Transverse colon (tissue), 4 donors: Measurements from ENCODE around the gene ARHGAP40. TPM values are rescaled to one million over a fixed set of nuclear protein-coding genes. Genes with fewer than 3 reads are reported as not detected.

ENCODE experiments used
- DNase-seq: peaks from one replicate; pipeline ENCODE4 v3.0.0-alpha.2; 2019
- H3K27ac ChIP-seq, 4 donors: fragments of 200-600 bp; sonication (generic); 2 replicates each; pipeline ENCODE4 v1.5.1; 2016 to 2018; ENCODE audit warnings: inconsistent platforms in 4 of 4
- H3K27me3 ChIP-seq: fragments of 200-600 bp; sonication (generic); 2 replicates; pipeline ENCODE4 v1.5.1; 2017; ENCODE audit warnings: inconsistent platforms
- H3K36me3 ChIP-seq, 4 donors: fragments of 200-600 bp; sonication (generic); 2 replicates each; pipeline ENCODE4 v1.5.1; 2017 to 2019; ENCODE audit warnings: inconsistent platforms in 4 of 4
- H3K4me1 ChIP-seq, 4 donors: fragments of 200-600 bp; sonication (generic); 2 replicates each; pipeline ENCODE4 v1.5.1; 2017 to 2020; ENCODE audit warnings: inconsistent platforms in 4 of 4
- H3K4me3 ChIP-seq, 4 donors: fragments of 200-600 bp; sonication (generic); 1 replicate in 1 of 4; 2 replicates in 3 of 4; pipeline versions ENCODE4 v1.5.1 to v1.6.1; 2017 to 2019; ENCODE audit warnings: inconsistent platforms in 4 of 4
- H3K9me3 ChIP-seq, 2 donors: fragments of 200-600 bp; sonication (generic); 2 replicates each; pipeline ENCODE4 v1.5.1; 2017 to 2019; ENCODE audit warnings: inconsistent platforms in 2 of 2
- CTCF ChIP-seq, 5 experiments: fragments of 200-600 bp in 3 of 5; fragments of 450-650 bp in 2 of 5; sonication (generic) in 3 of 5; IDR thresholded peaks; 1 replicate in 2 of 5; 2 replicates in 3 of 5; pipeline ENCODE4 v1.5.1; 2016 to 2017; ENCODE audit warnings: antibody characterized with exemption in 5 of 5, inconsistent platforms in 3 of 5, mild to moderate bottlenecking in 2 of 5, moderate library complexity in 1 of 5
- EP300 ChIP-seq: sonication (generic); formaldehyde crosslinking; IDR thresholded peaks from one replicate; pipeline ENCODE4 v1.6.1; 2017; ENCODE audit warnings: antibody characterized with exemption, low read depth
- POLR2A ChIP-seq: fragments of 450-650 bp; IDR thresholded peaks from one replicate; pipeline ENCODE4 v1.6.1; 2016; ENCODE audit warnings: antibody characterized with exemption, mild to moderate bottlenecking, moderate library complexity
- POLR2AphosphoS5 ChIP-seq, 3 donors: sonication (generic); formaldehyde crosslinking; IDR thresholded peaks; one replicate each; pipeline ENCODE4 v1.6.1; 2016; ENCODE audit warnings: antibody characterized with exemption in 3 of 3
- WGBS, 2 donors: methylation state at CpG; one replicate each; pipeline ENCODE4 v1.1.5; 2018; ENCODE audit warnings: low coverage in 1 of 2; 5-methylcytosine and 5-hydroxymethylcytosine counted together
- in situ Hi-C, 4 donors: fragments of 200-750 bp; cut with MboI; loops; one replicate each; pipeline versions ENCODE4 v1.15.0 to v1.15.1; 2017; ENCODE audit warnings: low sequenced_read_pairs in 3 of 4, low pct_ligation_motif_present in 1 of 4, low pct_unique_long_range_greater_than_20kb in 1 of 4
- intact Hi-C: fragments of 100-400 bp; cut with DNase I; formaldehyde crosslinking; loops from one replicate; pipeline ENCODE4 v1.15.1; 2023; ENCODE audit warnings: low total_unique reads
- total RNA-seq, 4 donors: library from RNA; depleted of rRNA; stranded (reverse); fragments of >200 nt; gene quantifications; one replicate each; pipeline ENCODE4 v1.1.0, GENCODE V29; 2016

The ARHGAP40 gene
- total RNA-seq, 4 donors from 2014 or later: not detected

GRCh38 chr20:38665094-38665493, 63.5 kb downstream of the ARHGAP40 start:
- Histone ChIP-seq H3K4me1 (no peaks in the 10 kb centered on the region), H3K27me3 (peaks cover 48% of the 10 kb centered on the region), H3K27ac (no peak overlapping the region), H3K9me3 (no peaks in the 10 kb centered on the region), H3K4me3 (no peak overlapping the region), H3K36me3 (no peaks in the 10 kb centered on the region)
- TF ChIP-seq POLR2AphosphoS5 (IDR thresholded peaks at IDR 0.05) (no peak), POLR2A (no peak), CTCF (IDR thresholded peaks at IDR 0.05) (no peak), EP300 (no peak)
- WGBS, 2 donors: 32 to 62% methylated on average over 3 of the region's 3 CpGs
- in situ Hi-C loops (no loop called here), intact Hi-C loops (no loop called here)
- no peak for DNase-seq

- Histone ChIP-seq H3K36me3 (no peaks in the 10 kb centered on the region), H3K4me3 (no peak overlapping the region), H3K27ac (no peak overlapping the region), H3K4me1 (no peaks in the 10 kb centered on the region), H3K27me3 (peaks cover 51% of the 10 kb centered on the region), H3K9me3 (no peaks in the 10 kb centered on the region)
- TF ChIP-seq POLR2A (no peak), CTCF (IDR thresholded peaks at IDR 0.05) (no peak), EP300 (no peak), POLR2AphosphoS5 (IDR thresholded peaks at IDR 0.05) (no peak)
- 59 to 90% methylated on average over 2 to 11 of the region's 11 CpGs for WGBS, 2 donors
- DNase-seq: no peak
- in situ Hi-C loops (no loop called here), intact Hi-C loops (no loop called here)
Observed at GRCh38 chr20:38665506-38666285, 64.1 kb downstream of the ARHGAP40 start.

GRCh38 chr20:38667417-38667956, 65.9 kb downstream of the ARHGAP40 start:
- Histone ChIP-seq H3K27me3 (peaks cover 68% of the 10 kb centered on the region), H3K4me1 (no peaks in the 10 kb centered on the region), H3K4me3 (no peak overlapping the region), H3K36me3 (no peaks in the 10 kb centered on the region), H3K27ac (no peak overlapping the region), H3K9me3 (no peaks in the 10 kb centered on the region)
- intact Hi-C loops (no loop called here), in situ Hi-C loops (no loop called here)
- WGBS, 2 donors: 50 to 78% methylated on average over 4 to 6 of the region's 6 CpGs
- DNase-seq: no peak
- TF ChIP-seq EP300: no peak
- TF ChIP-seq POLR2A: no peak
- TF ChIP-seq POLR2AphosphoS5 (IDR thresholded peaks at IDR 0.05): no peak
- no peak for TF ChIP-seq CTCF (IDR thresholded peaks at IDR 0.05)

GRCh38 chr20:38669688-38670087, 68.1 kb downstream of the ARHGAP40 start:
- intact Hi-C loops: no loop called here
- TF ChIP-seq POLR2A (no peak), CTCF (IDR thresholded peaks at IDR 0.05) (no peak), POLR2AphosphoS5 (IDR thresholded peaks at IDR 0.05) (no peak), EP300 (no peak)

More at GRCh38 chr20:38669688-38670087, 68.1 kb downstream of the ARHGAP40 start:
- peaks cover 70% of the 10 kb centered on the region for H3K27me3 ChIP-seq
- in situ Hi-C loops: no loop called here
- H3K36me3 ChIP-seq: no peaks in the 10 kb centered on the region
- peaks cover 0 to 13% (median 11%) of the 10 kb centered on the region in 4 donors for H3K4me1 ChIP-seq
- DNase-seq: no peak
- no peak overlapping the region for H3K27ac ChIP-seq
- H3K9me3 ChIP-seq: no peaks in the 10 kb centered on the region
- H3K4me3 ChIP-seq: no peak overlapping the region
